Amniotic epithelial cell (primary cell): ENCODE measurements around the gene ATP2A1.
"Not testable (repeated sequence)": the region's sequence is repeated elsewhere in the genome, so short reads cannot be mapped to it uniquely, and the experiment has no call there.

ENCODE experiments used
- DNase-seq: peaks from one replicate; pipeline ENCODE4 v3.0.0-alpha.2; 2010; ENCODE audit warnings: low read depth

The ATP2A1 gene

DNA sequence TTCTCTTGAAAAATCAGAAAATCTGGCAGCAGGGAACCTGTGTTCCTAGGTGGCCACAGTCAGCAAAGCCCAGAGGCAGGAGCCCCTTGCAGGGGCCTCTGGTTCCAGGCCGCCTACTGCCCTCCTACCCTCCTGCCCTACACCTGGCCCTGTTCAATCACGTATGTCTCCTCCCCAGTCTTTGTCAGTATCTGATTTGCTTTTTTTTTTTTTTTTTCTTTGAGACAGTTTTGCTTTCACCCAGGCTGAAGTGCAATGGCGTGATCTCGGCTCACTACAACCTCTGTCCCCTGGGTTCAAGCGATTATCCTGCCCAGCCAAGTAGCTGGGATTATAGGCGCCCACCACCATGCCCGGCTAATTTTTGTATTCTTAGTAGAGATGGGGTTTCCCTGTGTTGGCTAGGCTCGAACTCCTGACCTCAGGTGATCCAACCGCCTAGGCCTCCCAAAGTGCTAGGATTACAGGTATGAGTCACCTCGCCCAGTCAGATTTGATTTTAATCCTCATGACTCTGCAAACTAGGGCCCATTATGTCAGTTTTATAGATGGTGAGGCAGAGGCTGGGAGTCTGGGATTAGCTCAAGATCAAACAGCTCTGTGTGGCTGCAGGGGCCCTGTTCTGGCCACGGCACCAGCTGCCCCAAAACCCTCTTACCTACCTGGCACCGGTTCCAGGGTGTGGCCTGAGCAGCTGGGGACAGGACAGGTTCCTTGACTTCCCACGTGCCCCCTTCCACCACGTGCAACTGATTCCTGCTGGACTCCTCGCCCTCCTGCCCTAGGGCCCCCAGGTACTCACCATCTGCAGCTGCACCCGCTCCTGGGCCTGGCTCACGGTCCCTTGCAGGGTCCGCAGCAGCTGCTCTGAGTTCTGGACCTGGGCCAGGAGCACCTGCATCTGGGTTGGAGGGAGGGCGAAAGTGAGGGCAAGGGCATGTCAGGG lies 32.1 kb downstream of the ATP2A1 start:
- peak; percentile 36 for DNase-seq

DNA sequence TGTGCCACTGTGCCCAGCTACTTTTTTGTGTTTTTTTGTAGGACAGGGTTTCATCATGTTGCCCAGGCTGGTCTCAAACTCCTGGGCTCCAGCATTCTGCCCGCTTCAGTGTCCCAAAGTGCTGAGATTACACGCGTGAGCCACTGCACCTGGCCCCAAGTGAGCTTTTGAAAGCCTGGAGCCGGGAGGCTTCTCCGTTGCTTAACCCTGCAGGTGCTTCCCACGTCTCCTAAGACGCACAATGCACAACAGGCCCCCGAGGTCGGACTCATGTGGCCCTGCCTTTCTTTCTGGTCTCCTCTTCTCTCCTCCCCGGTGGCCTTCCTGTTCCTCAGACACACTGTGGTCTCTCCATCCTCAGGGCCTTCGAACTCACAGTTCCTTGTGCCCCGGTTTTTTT lies 34.3 kb downstream of the ATP2A1 start:
- no peak for DNase-seq

DNA sequence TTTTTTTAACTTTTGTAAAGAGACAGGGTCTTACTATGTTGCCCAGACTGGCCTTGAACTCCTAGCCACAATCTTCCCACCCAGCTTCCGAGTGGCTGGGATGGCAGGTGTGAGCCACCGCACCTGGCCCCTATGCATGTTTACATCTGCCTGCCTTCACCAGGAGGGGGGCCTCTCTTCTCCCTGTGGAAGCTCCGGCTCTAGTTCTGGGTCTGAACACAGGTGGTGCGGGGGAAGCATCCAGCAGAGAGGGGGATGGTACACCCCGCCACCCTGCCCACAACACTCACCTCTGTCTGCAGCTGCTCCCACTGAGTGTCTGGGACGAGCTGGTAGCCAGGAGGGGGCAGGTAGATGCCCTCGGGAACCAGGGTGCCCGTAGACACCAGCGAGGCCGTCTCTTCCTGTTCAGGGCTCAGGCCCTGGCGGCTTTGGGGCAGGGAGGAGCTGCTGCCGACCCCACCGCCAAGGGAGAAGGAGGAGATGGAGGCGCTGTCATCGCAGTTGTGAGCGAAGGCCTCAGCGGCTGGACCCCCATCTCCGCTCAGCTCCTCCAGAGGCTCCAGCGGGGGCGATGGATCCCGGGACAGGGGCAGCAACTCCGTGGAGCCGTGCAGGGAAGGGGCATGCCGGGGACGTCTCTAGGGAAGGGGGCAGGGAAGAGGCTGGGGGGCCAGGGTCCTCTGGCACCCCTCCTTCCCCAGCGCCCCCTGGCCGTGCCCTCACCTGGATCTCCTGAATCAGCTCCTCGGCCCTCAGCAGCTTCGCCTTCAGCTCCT lies 35.8 kb downstream of the ATP2A1 start:
- DNase-seq: no peak

DNA sequence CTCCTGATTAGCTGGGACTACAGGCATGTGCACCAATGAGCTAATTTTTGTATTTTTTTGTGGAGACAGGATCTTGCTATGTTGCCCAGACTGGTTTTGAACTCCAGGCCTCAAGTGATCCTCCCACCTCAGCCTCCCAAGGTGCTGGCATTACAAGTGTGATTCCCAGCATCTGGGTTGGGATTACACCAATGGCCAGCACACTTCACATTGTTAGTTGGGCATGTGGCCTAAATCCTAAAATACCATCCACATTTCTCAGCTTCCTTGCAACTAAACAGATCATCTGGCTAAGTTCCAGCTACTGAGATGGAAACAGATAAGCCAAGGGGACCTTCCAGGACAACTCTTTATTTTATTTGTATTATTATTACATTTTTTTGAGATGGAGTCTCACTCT lies 36.9 kb downstream of the ATP2A1 start:
- peak; percentile 86 for DNase-seq

GRCh38 chr16:28917095-28917494 lies 38.8 kb downstream of the ATP2A1 start:
- DNase-seq: no peak

- DNase-seq: no peak
These were observed 40.4 kb downstream of the ATP2A1 start for GRCh38 chr16:28918698-28919097.

- DNase-seq: no peak
These were observed 44.9 kb downstream of the ATP2A1 start for GRCh38 chr16:28923231-28923587.

GRCh38 chr16:28923652-28924398 lies 45.5 kb downstream of the ATP2A1 start:
- no peak for DNase-seq

GRCh38 chr16:28924399-28924761 lies 46.1 kb downstream of the ATP2A1 start:
- DNase-seq: no peak

GRCh38 chr16:28924762-28925385 lies 46.6 kb downstream of the ATP2A1 start, which contains the start of gene RABEP2:
Gene RABEP2 (minus strand): TSS chr16:28925238. CDS start chr16:28925163, 75 bp downstream.
- peak; percentile 70 for DNase-seq

GRCh38 chr16:28925386-28926228 lies 47.3 kb downstream of the ATP2A1 start:
- peak; percentile 67 for DNase-seq

- DNase-seq: not testable (repeated sequence)
These were observed 48.0 kb downstream of the ATP2A1 start for GRCh38 chr16:28926284-28926683.

DNA sequence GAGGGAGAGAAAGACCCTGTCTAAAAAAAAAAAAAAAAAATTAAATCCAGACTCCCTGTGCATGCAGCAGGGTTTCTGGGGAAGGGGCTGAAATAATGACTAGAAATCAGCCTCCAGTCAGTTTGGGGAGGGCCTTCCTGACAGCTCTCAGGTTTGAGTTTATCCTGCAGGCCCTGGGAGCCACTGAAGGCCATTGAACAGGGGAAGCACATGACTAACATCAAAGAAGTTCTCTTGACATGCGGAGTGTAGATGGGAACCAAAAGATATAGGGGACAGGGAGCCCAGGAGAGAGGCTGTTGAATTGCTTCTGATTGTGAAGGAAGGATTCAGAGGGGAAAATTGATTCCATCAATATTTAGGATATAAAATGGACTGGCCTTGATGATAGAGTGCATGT lies 49.5 kb downstream of the ATP2A1 start:
- no peak for DNase-seq

DNA sequence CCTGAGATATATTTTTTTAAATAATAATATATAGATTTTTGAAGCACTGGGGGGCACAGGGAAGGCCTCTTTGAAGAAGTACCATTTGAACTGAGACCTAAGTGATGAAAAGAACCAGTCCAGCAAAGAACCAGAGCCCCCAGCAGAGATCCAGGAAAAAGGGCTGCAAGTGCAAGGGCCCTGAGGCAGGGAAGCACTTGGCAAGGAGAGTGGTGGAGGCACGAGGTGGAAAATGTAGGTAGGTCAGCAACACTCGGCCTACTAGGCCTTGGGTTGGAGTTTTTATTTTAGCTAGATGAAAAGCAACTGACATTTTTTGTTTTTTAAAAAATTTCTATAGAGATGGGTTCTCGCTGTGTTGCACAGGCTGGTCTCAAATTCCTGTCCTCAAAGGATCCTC lies 51.9 kb downstream of the ATP2A1 start:
- no peak for DNase-seq

DNA sequence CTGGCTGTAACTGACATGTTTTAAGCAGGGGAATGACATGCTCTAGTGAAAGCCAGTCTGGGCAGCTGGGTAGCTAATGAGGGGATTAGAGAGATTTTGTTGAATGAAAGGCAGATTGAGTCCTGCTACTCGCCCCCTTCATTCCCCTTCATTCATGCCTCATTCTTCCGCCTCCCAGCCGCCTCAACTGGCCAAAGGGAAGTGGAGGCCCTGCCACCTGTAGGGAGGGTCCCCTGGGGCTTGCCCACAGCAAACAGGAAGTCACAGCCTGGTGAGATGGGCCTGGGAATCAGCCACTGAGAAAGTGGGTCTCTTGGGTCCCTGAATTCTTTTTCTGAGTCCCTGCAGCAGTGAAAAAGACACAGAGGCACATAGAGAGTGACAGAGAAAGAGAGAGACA lies 52.4 kb downstream of the ATP2A1 start:
- no peak for DNase-seq

DNA sequence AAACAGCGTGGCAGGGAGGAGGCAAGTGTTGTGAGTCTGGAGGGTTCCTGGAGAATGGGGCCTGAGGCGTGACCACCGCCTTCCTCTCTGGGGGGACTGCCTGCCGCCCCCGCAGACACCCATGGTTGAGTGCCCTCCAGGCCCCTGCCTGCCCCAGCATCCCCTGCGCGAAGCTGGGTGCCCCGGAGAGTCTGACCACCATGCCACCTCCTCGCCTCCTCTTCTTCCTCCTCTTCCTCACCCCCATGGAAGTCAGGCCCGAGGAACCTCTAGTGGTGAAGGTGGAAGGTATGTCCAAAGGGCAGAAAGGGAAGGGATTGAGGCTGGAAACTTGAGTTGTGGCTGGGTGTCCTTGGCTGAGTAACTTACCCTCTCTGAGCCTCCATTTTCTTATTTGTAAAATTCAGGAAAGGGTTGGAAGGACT lies 53.5 kb downstream of the ATP2A1 start, which contains the start of gene CD19:
CD19 (plus strand) TSS at position 171 of the 425 bp plus-strand sequence; CDS start at position 201, 30 bp downstream.
- no peak for DNase-seq

DNA sequence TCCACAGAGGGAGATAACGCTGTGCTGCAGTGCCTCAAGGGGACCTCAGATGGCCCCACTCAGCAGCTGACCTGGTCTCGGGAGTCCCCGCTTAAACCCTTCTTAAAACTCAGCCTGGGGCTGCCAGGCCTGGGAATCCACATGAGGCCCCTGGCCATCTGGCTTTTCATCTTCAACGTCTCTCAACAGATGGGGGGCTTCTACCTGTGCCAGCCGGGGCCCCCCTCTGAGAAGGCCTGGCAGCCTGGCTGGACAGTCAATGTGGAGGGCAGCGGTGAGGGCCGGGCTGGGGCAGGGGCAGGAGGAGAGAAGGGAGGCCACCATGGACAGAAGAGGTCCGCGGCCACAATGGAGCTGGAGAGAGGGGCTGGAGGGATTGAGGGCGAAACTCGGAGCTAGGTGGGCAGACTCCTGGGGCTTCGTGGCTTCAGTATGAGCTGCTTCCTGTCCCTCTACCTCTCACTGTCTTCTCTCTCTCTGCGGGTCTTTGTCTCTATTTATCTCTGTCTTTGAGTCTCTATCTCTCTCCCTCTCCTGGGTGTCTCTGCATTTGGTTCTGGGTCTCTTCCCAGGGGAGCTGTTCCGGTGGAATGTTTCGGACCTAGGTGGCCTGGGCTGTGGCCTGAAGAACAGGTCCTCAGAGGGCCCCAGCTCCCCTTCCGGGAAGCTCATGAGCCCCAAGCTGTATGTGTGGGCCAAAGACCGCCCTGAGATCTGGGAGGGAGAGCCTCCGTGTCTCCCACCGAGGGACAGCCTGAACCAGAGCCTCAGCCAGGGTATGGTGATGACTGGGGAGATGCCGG lies 54.3 kb downstream of the ATP2A1 start:
- no peak for DNase-seq

GRCh38 chr16:28933171-28933570 lies 54.9 kb downstream of the ATP2A1 start:
- DNase-seq: no peak

GRCh38 chr16:28935346-28935745 lies 57.1 kb downstream of the ATP2A1 start:
- no peak for DNase-seq
